Right cardiac atrium (tissue), 5 donors: ENCODE results near the gene MAN2A2. TPM values are rescaled to one million over a fixed set of nuclear protein-coding genes. Genes with fewer than 3 reads are reported as not detected.
"Not testable (repeated sequence)": the region's sequence is repeated elsewhere in the genome, so short reads cannot be mapped to it uniquely, and the experiment has no call there.

ENCODE experiments used
- ATAC-seq, 2 donors: fragments of 200-7000 bp; cut with Tn5 transposase; one replicate each; pipeline versions ENCODE4 v1.8.0 to v1.9.1; 2020; ENCODE audit warnings: moderate library complexity in 2 of 2, mild to moderate bottlenecking in 1 of 2
- DNase-seq, 3 donors: peaks; one replicate each; pipeline ENCODE4 v3.0.0-alpha.2; 2020
- H3K27ac ChIP-seq: one replicate; pipeline ENCODE4 v1.5.1; 2013; ENCODE audit warnings: mild to moderate bottlenecking, low read length, control low read depth, moderate library complexity
- H3K27me3 ChIP-seq: one replicate; pipeline ENCODE4 v1.6.1; 2013; ENCODE audit not compliant: control insufficient read depth, insufficient read depth
- H3K4me1 ChIP-seq: one replicate; pipeline ENCODE4 v1.6.1; 2013; ENCODE audit warnings: low read length; ENCODE audit not compliant: control insufficient read depth, insufficient read depth
- H3K4me3 ChIP-seq: one replicate; pipeline ENCODE4 v1.5.1; 2013; ENCODE audit warnings: low read length, control low read depth
- H3K9me3 ChIP-seq: one replicate; pipeline ENCODE4 v1.6.1; 2013; ENCODE audit warnings: low read length; ENCODE audit not compliant: control insufficient read depth
- WGBS: extraction: QIAGEN DNeasy Blood & Tissue Kit; methylation state at CpG from one replicate; pipeline ENCODE4 v1.1.7; 2013; 5-methylcytosine and 5-hydroxymethylcytosine counted together
- intact Hi-C, 4 donors: fragments of 100-400 bp; cut with DNase I; formaldehyde crosslinking; loops; one replicate each; pipeline versions ENCODE4 v1.11.0 to v1.14.0; 2022 to 2023
- polyA plus RNA-seq: library from polyadenylated mRNA; stranded (reverse); fragments of 200-250 nt; gene quantifications from one replicate; pipeline ENCODE4 v1.2.3, GENCODE V29; 2013
- total RNA-seq, 4 donors: library from RNA; stranded (reverse); fragmentation: NEBNext Ultra II Directional; extraction: Animal tissue kit (Norgen Biotek cat#: 25700); gene quantifications; one replicate each; pipeline ENCODE4 v1.2.1, GENCODE V29; 2021
- donor health status: healthy with polysubstance abuse.
- donor health status: DM: no; HTN: yes; CAD: no.
- donor health status: DM: no; HTN: no; CAD: no.
- donor health status: DM: no; HTN: yes; CAD: no; lungs with severe emphysema.
- donor health status: DM: yes; HTN: yes; CAD: no.

MAN2A2 gene
- total and polyA plus RNA-seq, 5 donors: 41.6 to 118 (median 80.3) TPM

GRCh38 chr15:90893175-90894090 lies 9.7 kb upstream of the MAN2A2 start:
- no peak overlapping the region for H3K27ac ChIP-seq
- WGBS: 92% methylated on average over 33 of the region's 33 CpGs
- intact Hi-C loops: no loop called here
- DNase-seq: peak in 2 of 3 donors; percentile 32 to 47
- ATAC-seq: no peak
- no peaks in the 10 kb centered on the region for H3K9me3 ChIP-seq
- H3K4me3 ChIP-seq: no peak overlapping the region
- H3K4me1 ChIP-seq: no peaks in the 10 kb centered on the region
- no peaks in the 10 kb centered on the region for H3K27me3 ChIP-seq

GRCh38 chr15:90895571-90896117 lies 7.5 kb upstream of the MAN2A2 start:
- no peak for ATAC-seq
- intact Hi-C loops: no loop called here
- H3K27me3 ChIP-seq: no peaks in the 10 kb centered on the region

GRCh38 chr15:90897131-90897655 lies 5.9 kb upstream of the MAN2A2 start:
- H3K27me3 ChIP-seq, H3K9me3 ChIP-seq, ATAC-seq, H3K27ac ChIP-seq, H3K4me1 ChIP-seq, intact Hi-C loops, H3K4me3 ChIP-seq: not testable (repeated sequence)
- 92% methylated on average over 14 of the region's 14 CpGs for WGBS
- DNase-seq: peak in 2 of 3 donors; percentile 26 to 31

More at GRCh38 chr15:90895571-90896117, 7.5 kb upstream of the MAN2A2 start:
- H3K9me3 ChIP-seq: no peaks in the 10 kb centered on the region
- DNase-seq: peak in 1 of 3 donors; percentile 54
- H3K27ac ChIP-seq: no peak overlapping the region
- 41% methylated on average over 10 of the region's 10 CpGs for WGBS
- no peak overlapping the region for H3K4me3 ChIP-seq
- no peaks in the 10 kb centered on the region for H3K4me1 ChIP-seq

GRCh38 chr15:90901175-90902039 lies 1.7 kb upstream of the MAN2A2 start:
- ATAC-seq (no peak), DNase-seq (peak in 2 of 3 donors; percentile 27 to 32)
- H3K27me3 ChIP-seq: no peaks in the 10 kb centered on the region
- no peaks in the 10 kb centered on the region for H3K9me3 ChIP-seq
- peak overlapping the region; percentile 69 for H3K27ac ChIP-seq
- H3K4me1 ChIP-seq: peaks cover 4% of the 10 kb centered on the region
- intact Hi-C loops: loop anchor here in 2 of 4 donors (2.0 to 5.0 kb wide), 2 partner anchors 29 to 36 kb away; partner anchors contain the start of gene UNC45A (in 1 of the 2)
- peak overlapping the region; percentile 83 for H3K4me3 ChIP-seq
- WGBS: 45% methylated on average over 14 of the region's 14 CpGs

- H3K9me3 ChIP-seq: no peaks in the 10 kb centered on the region
- peak; percentile 93 to 95 for ATAC-seq
- DNase-seq: peak; percentile 82 to 92 (median 92)
- H3K27ac ChIP-seq: peak overlapping the region; percentile 88
- WGBS: under 1% methylated on average over 71 of the region's 71 CpGs
- intact Hi-C loops: loop anchor here in 2 of 4 donors (2.0 to 5.0 kb wide), 2 partner anchors 29 to 35 kb away; partner anchors contain the start of gene UNC45A (in 1 of the 2)
- peak overlapping the region; percentile 83 for H3K4me3 ChIP-seq
- H3K4me1 ChIP-seq: peaks cover 10% of the 10 kb centered on the region
- H3K27me3 ChIP-seq: no peaks in the 10 kb centered on the region
Measured at GRCh38 chr15:90902040-90902839, 862 bp upstream of the MAN2A2 start.

- Histone ChIP-seq H3K9me3 (no peaks in the 10 kb centered on the region), H3K4me1 (peaks cover 13% of the 10 kb centered on the region), H3K27me3 (no peaks in the 10 kb centered on the region), H3K27ac (peak overlapping the region; percentile 88), H3K4me3 (peak overlapping the region; percentile 83)
- intact Hi-C loops: loop anchor here in 2 of 4 donors (2.0 to 5.0 kb wide), 2 partner anchors 27 to 33 kb away; partner anchors contain the start of gene UNC45A (in 1 of the 2)
- WGBS: 67% methylated on average over 18 of the region's 18 CpGs
- DNase-seq (peak in 2 of 3 donors; percentile 47 to 55), ATAC-seq (peak in 1 of 2 donors; percentile 2)
Measured at GRCh38 chr15:90903733-90904536, 833 bp downstream of the MAN2A2 start.

- DNase-seq (peak in 1 of 3 donors; percentile 46), ATAC-seq (no peak)
Measured at GRCh38 chr15:90904746-90905145, 1.6 kb downstream of the MAN2A2 start.

GRCh38 chr15:90905306-90906180 lies 2.4 kb downstream of the MAN2A2 start:
- DNase-seq (peak in 2 of 3 donors; percentile 47 to 48), ATAC-seq (no peak)
- H3K4me1 ChIP-seq: peaks cover 13% of the 10 kb centered on the region
- no peak overlapping the region for H3K27ac ChIP-seq
- H3K27me3 ChIP-seq: no peaks in the 10 kb centered on the region
- intact Hi-C loops: no loop called here
- no peaks in the 10 kb centered on the region for H3K9me3 ChIP-seq
- H3K4me3 ChIP-seq: no peak overlapping the region
- 96% methylated on average over 28 of the region's 28 CpGs for WGBS

More at GRCh38 chr15:90904746-90905145, 1.6 kb downstream of the MAN2A2 start:
- Histone ChIP-seq H3K9me3 (no peaks in the 10 kb centered on the region), H3K4me1 (peaks cover 13% of the 10 kb centered on the region), H3K27me3 (no peaks in the 10 kb centered on the region), H3K4me3 (no peak overlapping the region), H3K27ac (no peak overlapping the region)
- 96% methylated on average over 9 of the region's 9 CpGs for WGBS
- intact Hi-C loops: loop anchor here in 1 of 4 donors (5.0 kb wide), 1 partner anchor 33 kb away; the partner anchor contains the start of gene UNC45A
